HG03571 (cell line): ENCODE data around the gene BCL6B.
"Not testable (repeated sequence)": the region's sequence is repeated elsewhere in the genome, so short reads cannot be mapped to it uniquely, and the experiment has no call there.

Experiments used
- ATAC-seq: cut with Tn5 transposase; IDR thresholded peaks from one replicate; pipeline ENCODE4 v1.9.1; 2021; ENCODE audit not compliant: unreplicated experiment

The BCL6B gene

GRCh38 chr17:7026471-7027115, 3.7 kb downstream of the BCL6B start:
- no peak for ATAC-seq

- ATAC-seq = no peak
These were observed 4.5 kb downstream of the BCL6B start for GRCh38 chr17:7027335-7027734.

DNA sequence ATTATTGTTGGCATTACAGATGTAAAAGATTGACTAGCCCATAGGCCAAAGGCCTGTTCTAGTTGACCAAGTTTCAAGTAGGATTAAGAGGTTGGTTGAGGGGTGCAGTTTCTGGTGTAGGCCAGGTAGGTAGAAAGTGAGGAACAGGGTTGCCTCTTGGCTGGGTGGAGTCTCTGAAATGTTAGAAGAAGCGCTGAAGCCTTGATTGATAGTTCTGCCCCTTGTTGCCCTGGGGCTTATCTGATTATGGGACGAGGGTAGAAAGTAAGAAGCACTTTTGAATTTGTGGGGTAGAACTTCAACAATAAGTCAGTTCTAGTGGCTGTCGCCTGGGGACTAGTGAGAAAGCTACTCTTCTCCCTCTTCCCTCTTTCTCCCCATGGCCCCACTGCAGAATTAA, 6.2 kb downstream of the BCL6B start:
- ATAC-seq = no peak

- ATAC-seq = no peak
These were observed 6.8 kb downstream of the BCL6B start for GRCh38 chr17:7029659-7030058.

GRCh38 chr17:7034955-7035590, 12.2 kb downstream of the BCL6B start:
- no peak for ATAC-seq

GRCh38 chr17:7035591-7036368, 12.9 kb downstream of the BCL6B start, which contains the start of gene SLC16A13:
Gene SLC16A13 (plus strand): TSS chr17:7036015. CDS start chr17:7036383, 368 bp downstream.
- ATAC-seq = peak; percentile 80

DNA sequence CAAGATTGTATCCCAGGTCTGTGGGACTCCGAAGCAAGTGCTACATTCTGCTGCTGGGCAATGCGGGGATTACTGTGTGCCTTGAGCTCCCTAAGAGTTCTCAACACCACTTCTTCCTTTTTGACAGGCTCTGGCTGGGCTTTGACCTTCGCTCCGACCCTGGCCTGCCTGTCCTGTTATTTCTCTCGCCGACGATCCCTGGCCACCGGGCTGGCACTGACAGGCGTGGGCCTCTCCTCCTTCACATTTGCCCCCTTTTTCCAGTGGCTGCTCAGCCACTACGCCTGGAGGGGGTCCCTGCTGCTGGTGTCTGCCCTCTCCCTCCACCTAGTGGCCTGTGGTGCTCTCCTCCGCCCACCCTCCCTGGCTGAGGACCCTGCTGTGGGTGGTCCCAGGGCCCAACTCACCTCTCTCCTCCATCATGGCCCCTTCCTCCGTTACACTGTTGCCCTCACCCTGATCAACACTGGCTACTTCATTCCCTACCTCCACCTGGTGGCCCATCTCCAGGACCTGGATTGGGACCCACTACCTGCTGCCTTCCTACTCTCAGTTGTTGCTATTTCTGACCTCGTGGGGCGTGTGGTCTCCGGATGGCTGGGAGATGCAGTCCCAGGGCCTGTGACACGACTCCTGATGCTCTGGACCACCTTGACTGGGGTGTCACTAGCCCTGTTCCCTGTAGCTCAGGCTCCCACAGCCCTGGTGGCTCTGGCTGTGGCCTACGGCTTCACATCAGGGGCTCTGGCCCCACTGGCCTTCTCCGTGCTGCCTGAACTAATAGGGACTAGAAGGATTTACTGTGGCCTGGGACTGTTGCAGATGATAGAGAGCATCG, 15.4 kb downstream of the BCL6B start:
- ATAC-seq = no peak

DNA sequence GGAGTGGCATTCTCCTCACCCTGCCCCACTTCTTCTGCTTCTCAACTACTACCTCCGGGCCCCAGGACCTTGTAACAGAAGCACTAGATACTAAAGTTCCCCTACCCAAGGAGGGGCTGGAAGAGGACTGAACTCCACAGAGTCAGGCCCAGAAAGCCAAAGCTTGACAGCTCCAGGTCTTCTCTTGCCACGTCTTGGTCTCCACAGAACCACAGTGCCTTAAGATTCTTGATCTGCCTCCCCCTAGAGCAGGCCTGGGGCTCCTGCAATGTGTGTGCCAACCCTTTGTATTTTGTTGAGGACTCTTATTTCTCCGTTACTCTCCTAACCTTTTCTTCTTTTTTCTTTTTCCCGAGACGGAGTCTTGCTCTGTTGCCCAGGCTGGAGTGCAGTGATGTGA, 17.0 kb downstream of the BCL6B start:
- no peak for ATAC-seq

DNA sequence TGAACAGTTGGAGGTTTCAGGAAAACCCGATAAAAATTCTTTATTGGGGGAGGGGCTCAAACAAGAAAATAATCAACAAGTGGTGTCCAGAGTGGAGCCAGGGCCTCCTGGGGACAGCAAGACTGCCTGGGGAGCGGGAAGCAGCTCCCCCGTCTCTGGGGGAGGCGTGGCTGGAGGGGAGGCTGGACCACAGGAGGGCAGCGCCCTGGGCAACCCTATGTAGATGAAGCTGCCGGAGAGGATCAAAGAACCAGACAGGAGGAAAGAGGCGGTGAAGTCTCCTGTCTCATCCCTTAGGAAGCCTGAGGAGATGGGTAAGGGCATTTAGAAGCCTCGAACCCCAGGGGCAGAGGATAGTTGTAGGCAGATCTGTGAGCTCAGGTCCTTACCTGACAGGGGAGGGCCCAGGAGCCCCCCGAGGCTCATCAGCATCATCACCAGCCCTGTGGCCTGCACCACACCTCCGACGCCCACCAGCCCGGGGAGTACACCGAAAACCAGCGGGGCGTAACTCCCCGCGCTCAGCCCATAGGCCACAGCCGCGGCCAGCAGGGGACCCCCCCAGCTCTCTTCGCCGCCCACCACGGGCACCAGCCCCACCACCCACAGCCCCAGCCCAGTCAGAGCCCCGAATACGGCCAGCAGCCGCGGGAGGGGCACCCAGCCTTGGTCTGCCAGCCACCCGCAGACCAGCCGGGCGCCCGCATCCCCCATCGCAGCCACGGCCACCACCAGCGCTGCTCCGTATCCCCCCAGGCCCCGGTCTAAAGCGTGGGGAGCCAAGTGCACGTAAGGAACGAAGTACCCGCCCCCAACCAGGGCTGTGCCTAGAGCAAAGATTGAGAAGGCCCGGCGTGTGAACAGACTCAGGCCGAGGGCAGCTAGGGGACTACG, 19.0 kb downstream of the BCL6B start:
- no peak for ATAC-seq

DNA sequence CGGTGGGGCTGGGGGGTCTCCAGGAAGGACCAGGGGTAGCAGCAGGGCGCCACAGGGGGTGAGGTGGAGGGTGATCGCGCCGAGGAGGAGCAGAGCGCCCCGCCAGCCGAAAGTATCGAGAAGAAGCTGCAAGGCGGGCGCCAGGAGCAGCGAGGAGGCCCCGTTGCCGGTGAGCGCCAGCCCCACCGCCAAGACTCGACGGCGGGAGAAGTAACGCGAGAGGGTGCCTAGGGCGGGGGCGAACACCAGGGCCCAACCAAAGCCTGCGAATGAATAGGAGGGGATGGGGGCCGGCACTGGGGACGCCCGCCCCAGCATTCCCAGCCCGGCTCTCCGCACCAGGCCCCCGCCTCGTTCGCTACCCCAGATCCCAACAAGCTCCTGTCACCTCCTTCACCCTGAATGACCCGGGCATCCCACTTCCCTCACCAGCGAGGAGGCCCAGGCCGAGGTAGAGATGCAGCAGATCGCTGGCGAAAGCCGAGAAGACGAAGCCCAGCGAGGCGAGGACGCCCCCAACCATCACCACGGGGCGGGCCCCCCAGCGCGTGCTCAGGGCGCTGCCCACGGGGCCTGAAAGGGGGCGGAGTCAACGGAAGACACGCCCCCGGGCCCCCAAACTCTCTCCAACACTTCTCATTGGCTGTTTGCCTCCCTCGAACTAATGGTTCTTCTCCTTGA, 19.8 kb downstream of the BCL6B start:
- ATAC-seq = no peak

GRCh38 chr17:7043182-7043496, 20.3 kb downstream of the BCL6B start:
- no peak for ATAC-seq

- ATAC-seq = no peak
These were observed 20.8 kb downstream of the BCL6B start, which contains the start of gene SLC16A11 for GRCh38 chr17:7043497-7044198. Gene SLC16A11 (minus strand): TSS chr17:7044092. CDS start chr17:7043513, 579 bp downstream.

- ATAC-seq = no peak
These were observed 22.8 kb downstream of the BCL6B start for GRCh38 chr17:7045492-7046126.

- ATAC-seq = no peak
These were observed 23.4 kb downstream of the BCL6B start for GRCh38 chr17:7046127-7046724.

GRCh38 chr17:7046725-7047397, 24.0 kb downstream of the BCL6B start:
- not testable (repeated sequence) for ATAC-seq

- no peak for ATAC-seq
These were observed 24.7 kb downstream of the BCL6B start for GRCh38 chr17:7047566-7047965.

- ATAC-seq = no peak
These were observed 26.1 kb downstream of the BCL6B start for GRCh38 chr17:7048968-7049367.

DNA sequence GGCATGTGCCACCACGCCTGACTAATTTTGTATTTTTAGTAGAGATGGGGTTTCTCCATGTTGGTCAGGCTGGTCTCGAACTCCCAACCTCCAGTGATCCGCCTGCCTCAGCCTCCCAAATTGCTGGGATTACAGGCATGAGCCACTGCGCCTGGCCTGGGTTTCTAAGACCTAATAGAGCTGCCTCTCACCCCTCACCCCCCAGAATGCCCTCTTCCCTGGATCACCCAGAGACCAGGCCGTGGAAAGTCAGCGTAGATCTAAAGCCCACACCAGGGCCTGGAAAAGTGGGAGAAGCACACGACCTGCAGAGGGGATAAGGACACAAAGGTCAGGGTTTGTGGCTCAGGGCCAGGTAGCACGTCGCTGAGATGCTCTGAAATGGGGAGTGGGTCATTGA, 27.7 kb downstream of the BCL6B start:
- not testable (repeated sequence) for ATAC-seq
